ENCODE measurements around the gene EXOC4.

- no peak for TF ChIP-seq POLR2A (IDR thresholded peaks at IDR 0.05)
- TF ChIP-seq, protein P1, sequence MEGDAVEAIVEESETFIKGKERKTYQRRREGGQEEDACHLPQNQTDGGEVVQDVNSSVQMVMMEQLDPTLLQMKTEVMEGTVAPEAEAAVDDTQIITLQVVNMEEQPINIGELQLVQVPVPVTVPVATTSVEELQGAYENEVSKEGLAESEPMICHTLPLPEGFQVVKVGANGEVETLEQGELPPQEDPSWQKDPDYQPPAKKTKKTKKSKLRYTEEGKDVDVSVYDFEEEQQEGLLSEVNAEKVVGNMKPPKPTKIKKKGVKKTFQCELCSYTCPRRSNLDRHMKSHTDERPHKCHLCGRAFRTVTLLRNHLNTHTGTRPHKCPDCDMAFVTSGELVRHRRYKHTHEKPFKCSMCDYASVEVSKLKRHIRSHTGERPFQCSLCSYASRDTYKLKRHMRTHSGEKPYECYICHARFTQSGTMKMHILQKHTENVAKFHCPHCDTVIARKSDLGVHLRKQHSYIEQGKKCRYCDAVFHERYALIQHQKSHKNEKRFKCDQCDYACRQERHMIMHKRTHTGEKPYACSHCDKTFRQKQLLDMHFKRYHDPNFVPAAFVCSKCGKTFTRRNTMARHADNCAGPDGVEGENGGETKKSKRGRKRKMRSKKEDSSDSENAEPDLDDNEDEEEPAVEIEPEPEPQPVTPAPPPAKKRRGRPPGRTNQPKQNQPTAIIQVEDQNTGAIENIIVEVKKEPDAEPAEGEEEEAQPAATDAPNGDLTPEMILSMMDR (IDR thresholded peaks at IDR 0.05) = no peak
These were observed 746.3 kb downstream of the EXOC4 start for GRCh38 chr7:133999178-133999577.

Data from lower leg skin (tissue), 3 donors.